GM19025 (cell line): ENCODE data around the gene B3GNT4.
"Not testable (repeated sequence)": the region's sequence is repeated elsewhere in the genome, so short reads cannot be mapped to it uniquely, and the experiment has no call there.

Experiments
- ATAC-seq: cut with Tn5 transposase; IDR thresholded peaks from one replicate; pipeline ENCODE4 v1.9.1; 2021; ENCODE audit warnings: mild to moderate bottlenecking, low read depth, moderate library complexity; ENCODE audit not compliant: unreplicated experiment

B3GNT4 gene

GRCh38 chr12:122207391-122207790 is 3.9 kb downstream of the B3GNT4 start:
- no peak for ATAC-seq

GRCh38 chr12:122208073-122208820 is 4.7 kb downstream of the B3GNT4 start:
- ATAC-seq: no peak

- no peak for ATAC-seq
Measured at GRCh38 chr12:122215771-122216170, 12.3 kb downstream of the B3GNT4 start.

- no peak for ATAC-seq
Measured at GRCh38 chr12:122216445-122216844, 12.9 kb downstream of the B3GNT4 start.

- ATAC-seq: peak; percentile 94
Measured at GRCh38 chr12:122225683-122226365, 22.3 kb downstream of the B3GNT4 start, which contains the start of gene DIABLO. Gene DIABLO, minus strand, starts transcription at chr12:122226052. Its CDS starts 38 bp downstream, at chr12:122226014.

- no peak for ATAC-seq
Measured at GRCh38 chr12:122226366-122227125, 23.0 kb downstream of the B3GNT4 start.

- ATAC-seq: no peak
Measured at GRCh38 chr12:122227341-122227740, 23.8 kb downstream of the B3GNT4 start.

GRCh38 chr12:122228092-122228491 is 24.6 kb downstream of the B3GNT4 start:
- ATAC-seq: no peak

GRCh38 chr12:122230798-122231197 is 27.3 kb downstream of the B3GNT4 start:
- ATAC-seq: no peak

GRCh38 chr12:122232691-122233090 is 29.2 kb downstream of the B3GNT4 start:
- no peak for ATAC-seq

- ATAC-seq: no peak
Measured at GRCh38 chr12:122235741-122236140, 32.2 kb downstream of the B3GNT4 start.

- no peak for ATAC-seq
Measured at GRCh38 chr12:122238861-122239260, 35.4 kb downstream of the B3GNT4 start.

- ATAC-seq: no peak
Measured at GRCh38 chr12:122243965-122244364, 40.5 kb downstream of the B3GNT4 start.

- ATAC-seq: no peak
Measured at GRCh38 chr12:122244565-122245371, 41.3 kb downstream of the B3GNT4 start.

GRCh38 chr12:122245553-122245952 is 42.0 kb downstream of the B3GNT4 start:
- no peak for ATAC-seq

- ATAC-seq: no peak
Measured at GRCh38 chr12:122250047-122250446, 46.5 kb downstream of the B3GNT4 start.

- ATAC-seq: no peak
Measured at GRCh38 chr12:122250536-122250935, 47.0 kb downstream of the B3GNT4 start.

- ATAC-seq: not testable (repeated sequence)
Measured at GRCh38 chr12:122258462-122258861, 55.0 kb downstream of the B3GNT4 start.
